ENCODE data around the gene USPL1. TPM values are rescaled to one million over a fixed set of nuclear protein-coding genes. Genes with fewer than 3 reads are reported as not detected.

USPL1 gene
- polyA plus RNA-seq, 2 of the 4 experiments (the other 2 are of a cell fraction), result 7.6 to 22.7 TPM

DNA sequence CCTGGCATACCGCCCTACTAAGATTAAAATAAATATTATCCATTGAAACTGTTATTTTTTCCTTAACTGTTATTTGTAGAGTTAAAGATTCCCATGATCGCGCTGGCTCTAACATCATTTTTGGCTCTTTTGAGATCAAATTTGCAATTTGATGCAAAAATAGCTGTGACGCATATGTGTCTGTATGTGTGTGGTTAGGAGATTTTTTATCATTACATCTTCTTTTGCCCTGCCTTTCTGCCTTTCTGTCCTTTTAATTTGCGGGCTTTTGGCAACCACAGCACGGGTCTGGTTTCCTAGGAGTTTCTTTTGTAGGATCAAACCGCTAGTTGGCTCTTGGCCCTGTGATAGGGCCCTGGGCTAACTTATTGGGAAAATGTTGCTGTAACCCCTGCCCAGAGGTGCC lies 80.3 kb downstream of the USPL1 start:
- no peak overlapping the region for H3K27ac ChIP-seq
- H3K4me3 ChIP-seq, result no peak overlapping the region
- H3K9me3 ChIP-seq, result no peaks in the 10 kb centered on the region
- ChIA-PET CTCF (no interaction called here), POLR2A (no interaction called here)
- no peak for TF ChIP-seq ZSCAN20 (CRISPR knock-in tag; IDR thresholded peaks at IDR 0.05)
- no peak for TF ChIP-seq GATA3 (IDR thresholded peaks at IDR 0.05; ENCODE audit: borderline replicate concordance)
- no peak for TF ChIP-seq CBX8 (IDR thresholded peaks at IDR 0.05)
- no peak for TF ChIP-seq CHD2 (IDR thresholded peaks at IDR 0.05; ENCODE audit: low read length, partially characterized antibody)
- TF ChIP-seq MAFK (IDR thresholded peaks at IDR 0.05; ENCODE audit: partially characterized antibody), result no peak
- ATAC-seq, result no peak
- no peak for DNase-seq (ENCODE audit: low read depth in 1 of 2, low spot score in 1 of 2)
- H3K4me2 ChIP-seq, result no peak overlapping the region
- FAIRE-seq, result no peak
- no peaks in the 10 kb centered on the region for H3K4me1 ChIP-seq
- 82% methylated on average over 7 of the region's 7 CpGs for WGBS (ENCODE audit: missing lambda C conversion rate)

DNA sequence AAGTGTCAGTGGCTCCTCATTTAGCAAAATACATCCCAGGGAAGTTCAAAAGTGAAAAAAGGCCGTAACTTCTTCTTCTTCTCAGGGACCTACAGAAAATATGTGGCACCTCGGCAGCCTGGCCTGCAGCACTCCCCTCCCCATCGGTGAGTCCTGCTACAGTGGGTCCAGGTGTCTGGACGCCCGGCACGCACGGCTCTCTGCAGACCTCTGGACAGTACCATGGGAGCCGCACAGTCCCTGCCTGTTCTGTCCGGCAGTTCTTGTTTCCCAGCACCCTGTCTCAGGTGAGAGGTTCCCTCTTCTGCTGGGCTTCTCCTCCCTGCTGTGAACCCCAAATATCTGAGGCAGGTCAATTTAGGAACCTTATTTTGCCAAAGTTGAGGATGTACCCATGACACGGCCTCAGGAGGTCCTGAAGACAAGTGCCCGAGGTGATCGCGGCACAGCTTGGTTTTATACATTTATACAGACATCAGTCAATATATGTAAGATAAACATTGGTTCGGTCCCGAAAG lies 80.8 kb downstream of the USPL1 start:
- H3K9me3 ChIP-seq, result no peaks in the 10 kb centered on the region
- TF ChIP-seq, protein P1, sequence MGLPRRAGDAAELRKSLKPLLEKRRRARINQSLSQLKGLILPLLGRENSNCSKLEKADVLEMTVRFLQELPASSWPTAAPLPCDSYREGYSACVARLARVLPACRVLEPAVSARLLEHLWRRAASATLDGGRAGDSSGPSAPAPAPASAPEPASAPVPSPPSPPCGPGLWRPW (IDR thresholded peaks at IDR 0.05), result no peak
- TF ChIP-seq, protein P2, sequence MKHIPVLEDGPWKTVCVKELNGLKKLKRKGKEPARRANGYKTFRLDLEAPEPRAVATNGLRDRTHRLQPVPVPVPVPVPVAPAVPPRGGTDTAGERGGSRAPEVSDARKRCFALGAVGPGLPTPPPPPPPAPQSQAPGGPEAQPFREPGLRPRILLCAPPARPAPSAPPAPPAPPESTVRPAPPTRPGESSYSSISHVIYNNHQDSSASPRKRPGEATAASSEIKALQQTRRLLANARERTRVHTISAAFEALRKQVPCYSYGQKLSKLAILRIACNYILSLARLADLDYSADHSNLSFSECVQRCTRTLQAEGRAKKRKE (CRISPR knock-in tag; IDR thresholded peaks at IDR 0.05; ENCODE audit: low read depth), result no peak
- TF ChIP-seq, protein P3, sequence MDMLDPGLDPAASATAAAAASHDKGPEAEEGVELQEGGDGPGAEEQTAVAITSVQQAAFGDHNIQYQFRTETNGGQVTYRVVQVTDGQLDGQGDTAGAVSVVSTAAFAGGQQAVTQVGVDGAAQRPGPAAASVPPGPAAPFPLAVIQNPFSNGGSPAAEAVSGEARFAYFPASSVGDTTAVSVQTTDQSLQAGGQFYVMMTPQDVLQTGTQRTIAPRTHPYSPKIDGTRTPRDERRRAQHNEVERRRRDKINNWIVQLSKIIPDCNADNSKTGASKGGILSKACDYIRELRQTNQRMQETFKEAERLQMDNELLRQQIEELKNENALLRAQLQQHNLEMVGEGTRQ (IDR thresholded peaks at IDR 0.05), result no peak
- TF ChIP-seq ZNF302 (CRISPR knock-in tag; IDR thresholded peaks at IDR 0.05), result no peak
- no peak for TF ChIP-seq MYC (IDR thresholded peaks at IDR 0.05; ENCODE audit: borderline replicate concordance, low read length)
- TF ChIP-seq JUNB (IDR thresholded peaks at IDR 0.05), result no peak
- TF ChIP-seq, protein P4, sequence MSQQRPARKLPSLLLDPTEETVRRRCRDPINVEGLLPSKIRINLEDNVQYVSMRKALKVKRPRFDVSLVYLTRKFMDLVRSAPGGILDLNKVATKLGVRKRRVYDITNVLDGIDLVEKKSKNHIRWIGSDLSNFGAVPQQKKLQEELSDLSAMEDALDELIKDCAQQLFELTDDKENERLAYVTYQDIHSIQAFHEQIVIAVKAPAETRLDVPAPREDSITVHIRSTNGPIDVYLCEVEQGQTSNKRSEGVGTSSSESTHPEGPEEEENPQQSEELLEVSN (IDR thresholded peaks at IDR 0.05; ENCODE audit: borderline replicate concordance, low read depth), result no peak
- TF ChIP-seq CBX2 (IDR thresholded peaks at IDR 0.05; ENCODE audit: borderline replicate concordance, low read depth), result no peak
- no peak for TF ChIP-seq TP53 (CRISPR knock-in tag; IDR thresholded peaks at IDR 0.05)
- TF ChIP-seq HDAC2 (IDR thresholded peaks at IDR 0.05), result no peak
- no peak for TF ChIP-seq NPAS2 (CRISPR knock-in tag; IDR thresholded peaks at IDR 0.05; ENCODE audit: borderline replicate concordance)
- TF ChIP-seq, protein P5, sequence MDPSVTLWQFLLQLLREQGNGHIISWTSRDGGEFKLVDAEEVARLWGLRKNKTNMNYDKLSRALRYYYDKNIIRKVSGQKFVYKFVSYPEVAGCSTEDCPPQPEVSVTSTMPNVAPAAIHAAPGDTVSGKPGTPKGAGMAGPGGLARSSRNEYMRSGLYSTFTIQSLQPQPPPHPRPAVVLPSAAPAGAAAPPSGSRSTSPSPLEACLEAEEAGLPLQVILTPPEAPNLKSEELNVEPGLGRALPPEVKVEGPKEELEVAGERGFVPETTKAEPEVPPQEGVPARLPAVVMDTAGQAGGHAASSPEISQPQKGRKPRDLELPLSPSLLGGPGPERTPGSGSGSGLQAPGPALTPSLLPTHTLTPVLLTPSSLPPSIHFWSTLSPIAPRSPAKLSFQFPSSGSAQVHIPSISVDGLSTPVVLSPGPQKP (IDR thresholded peaks at IDR 0.05; ENCODE audit: low read depth, low read length), result no peak
- TF ChIP-seq MAFK (IDR thresholded peaks at IDR 0.05; ENCODE audit: partially characterized antibody), result no peak
- no peak for TF ChIP-seq RNF2 (IDR thresholded peaks at IDR 0.05; ENCODE audit: borderline replicate concordance, low read depth)
- no peak for TF ChIP-seq NFE2L2 (conservative IDR thresholded peaks at IDR 0.05; ENCODE audit: low read length)
- no peak for ATAC-seq
- no peak overlapping the region for H3K4me3 ChIP-seq
- WGBS (ENCODE audit: missing lambda C conversion rate), result 73% methylated on average over 15 of the region's 15 CpGs
- POLR2A ChIA-PET, result no interaction called here
- no peak overlapping the region for H3K27ac ChIP-seq
- no peak for DNase-seq (ENCODE audit: low read depth in 1 of 2, low spot score in 1 of 2)
- no peaks in the 10 kb centered on the region for H3K4me1 ChIP-seq
- no peak overlapping the region for H3K4me2 ChIP-seq
- FAIRE-seq, result no peak
- CTCF ChIA-PET, result interaction anchor here (1.7 kb wide), 1 partner anchor 104 kb away, joined by 5 read pairs; no protein-coding TSS in a partner anchor

DNA sequence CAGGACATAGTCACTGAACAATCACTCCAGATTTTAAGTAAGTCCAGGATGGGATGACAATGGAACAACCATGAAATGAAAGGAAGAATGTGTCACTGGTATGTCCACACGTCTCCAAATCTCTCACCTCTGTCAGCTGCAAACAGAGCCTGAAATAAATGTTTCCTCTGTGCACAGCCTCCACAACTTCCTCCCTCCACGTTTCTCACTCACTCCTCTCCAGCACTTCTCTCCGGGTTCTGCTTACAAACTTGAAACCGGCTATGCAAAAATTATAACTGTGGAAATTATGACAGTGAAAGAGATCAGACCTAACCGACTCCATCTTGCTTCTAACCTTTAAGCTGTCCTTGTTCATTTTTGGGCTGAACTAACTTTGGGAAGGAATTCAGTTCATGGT lies 82.6 kb downstream of the USPL1 start:
- Histone ChIP-seq H3K9me3 (no peaks in the 10 kb centered on the region), H3K27ac (no peak overlapping the region), H3K4me3 (no peak overlapping the region), H3K4me2 (no peak overlapping the region), H3K4me1 (no peaks in the 10 kb centered on the region)
- FAIRE-seq, result no peak
- ChIA-PET POLR2A (no interaction called here), CTCF (interaction anchor here (1.7 kb wide), 1 partner anchor 102 kb away, joined by 5 read pairs; no protein-coding TSS in a partner anchor)
- WGBS (ENCODE audit: missing lambda C conversion rate), result 65% methylated on average over 5 of the region's 5 CpGs
- DNase-seq (ENCODE audit: low read depth in 1 of 2, low spot score in 1 of 2), result no peak
- ATAC-seq, result no peak
- TF ChIP-seq MAFK (IDR thresholded peaks at IDR 0.05; ENCODE audit: partially characterized antibody), result no peak
- TF ChIP-seq CBX2 (IDR thresholded peaks at IDR 0.05; ENCODE audit: borderline replicate concordance, low read depth), result no peak
- TF ChIP-seq ESRRA (IDR thresholded peaks at IDR 0.05; ENCODE audit: borderline replicate concordance, low read length), result no peak
- TF ChIP-seq NFE2L2 (conservative IDR thresholded peaks at IDR 0.05; ENCODE audit: low read length), result no peak
- TF ChIP-seq KDM1A (IDR thresholded peaks at IDR 0.05; ENCODE audit: low read depth), result no peak
- TF ChIP-seq, protein P6, sequence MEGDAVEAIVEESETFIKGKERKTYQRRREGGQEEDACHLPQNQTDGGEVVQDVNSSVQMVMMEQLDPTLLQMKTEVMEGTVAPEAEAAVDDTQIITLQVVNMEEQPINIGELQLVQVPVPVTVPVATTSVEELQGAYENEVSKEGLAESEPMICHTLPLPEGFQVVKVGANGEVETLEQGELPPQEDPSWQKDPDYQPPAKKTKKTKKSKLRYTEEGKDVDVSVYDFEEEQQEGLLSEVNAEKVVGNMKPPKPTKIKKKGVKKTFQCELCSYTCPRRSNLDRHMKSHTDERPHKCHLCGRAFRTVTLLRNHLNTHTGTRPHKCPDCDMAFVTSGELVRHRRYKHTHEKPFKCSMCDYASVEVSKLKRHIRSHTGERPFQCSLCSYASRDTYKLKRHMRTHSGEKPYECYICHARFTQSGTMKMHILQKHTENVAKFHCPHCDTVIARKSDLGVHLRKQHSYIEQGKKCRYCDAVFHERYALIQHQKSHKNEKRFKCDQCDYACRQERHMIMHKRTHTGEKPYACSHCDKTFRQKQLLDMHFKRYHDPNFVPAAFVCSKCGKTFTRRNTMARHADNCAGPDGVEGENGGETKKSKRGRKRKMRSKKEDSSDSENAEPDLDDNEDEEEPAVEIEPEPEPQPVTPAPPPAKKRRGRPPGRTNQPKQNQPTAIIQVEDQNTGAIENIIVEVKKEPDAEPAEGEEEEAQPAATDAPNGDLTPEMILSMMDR (IDR thresholded peaks at IDR 0.05), result no peak
- TF ChIP-seq RFX5 (IDR thresholded peaks at IDR 0.05), result no peak
- no peak for TF ChIP-seq RARB (CRISPR knock-in tag; IDR thresholded peaks at IDR 0.05)
- TF ChIP-seq EHF (CRISPR knock-in tag; IDR thresholded peaks at IDR 0.05), result no peak
- no peak for TF ChIP-seq POLR2A (IDR thresholded peaks at IDR 0.05; ENCODE audit: low read length)
- no peak for TF ChIP-seq CHD4 (IDR thresholded peaks at IDR 0.05; ENCODE audit: borderline replicate concordance)
- TF ChIP-seq HEYL (CRISPR knock-in tag; IDR thresholded peaks at IDR 0.05), result no peak
- no peak for TF ChIP-seq FOSB (CRISPR knock-in tag; IDR thresholded peaks at IDR 0.05)
- no peak for TF ChIP-seq NPAS2 (CRISPR knock-in tag; IDR thresholded peaks at IDR 0.05; ENCODE audit: borderline replicate concordance)
- no peak for TF ChIP-seq SMC3 (IDR thresholded peaks at IDR 0.05)
- no peak for TF ChIP-seq JUN (IDR thresholded peaks at IDR 0.05)

Measured in A549 (cell line).